PC-9 (cell line): Measurements from ENCODE around the gene FAM118A. TPM values are rescaled to one million over a fixed set of nuclear protein-coding genes. Genes with fewer than 3 reads are reported as not detected.

ENCODE experiments used
- BruUV-seq: library from RNA; stranded (reverse); fragments of 400-500 nt; replicated peaks from 2 replicates; lab custom pipeline; 2021; lab: Mats Ljungman, UMichigan
- CTCF ChIA-PET: fragments of 300-600 bp; sonication (Branson Sonifier 250); formaldehyde crosslinking; loops from one replicate; lab custom pipeline; 2022; ENCODE audit warnings: antibody characterized with exemption; lab: Charles Lee
- POLR2A ChIA-PET: fragments of 300-600 bp; sonication (Branson Sonifier 250); formaldehyde crosslinking; loops from one replicate; lab custom pipeline; 2022; ENCODE audit warnings: antibody characterized with exemption; ENCODE audit not compliant: unreplicated experiment; lab: Charles Lee
- DNase-seq, 2 experiments: peaks; one replicate each; pipeline versions ENCODE4 v3.0.0 to v3.0.0-alpha.2; 2015 to 2022; ENCODE audit warnings: mixed read lengths in 1 of 2
- H2AFZ ChIP-seq: fragments of 200-600 bp; sonication (generic); 2 replicates; pipeline ENCODE4 v1.8.1; 2017; ENCODE audit warnings: antibody characterized with exemption
- H3F3A ChIP-seq: fragments of 200-600 bp; sonication (generic); 2 replicates; pipeline ENCODE4 v1.8.1; 2017; ENCODE audit warnings: antibody characterized with exemption, mild to moderate bottlenecking, low read depth; ENCODE audit not compliant: insufficient read depth
- H3K27ac ChIP-seq: fragments of 200-600 bp; sonication (generic); 2 replicates; pipeline ENCODE4 v1.6.1; 2016; ENCODE audit warnings: mixed run types
- H3K27me3 ChIP-seq: fragments of 200-600 bp; sonication (generic); 2 replicates; pipeline ENCODE4 v1.6.1; 2016; ENCODE audit warnings: low read depth, mixed run types; ENCODE audit not compliant: insufficient read depth
- H3K36me3 ChIP-seq: fragments of 200-600 bp; sonication (generic); 2 replicates; pipeline ENCODE4 v1.6.1; 2016; ENCODE audit warnings: low read depth, mixed run types
- H3K4me1 ChIP-seq: fragments of 200-600 bp; sonication (generic); replicated peaks from 2 replicates; pipeline ENCODE4 v1.6.1; 2016; ENCODE audit warnings: mixed run types; ENCODE audit not compliant: insufficient read depth
- H3K4me2 ChIP-seq: fragments of 200-600 bp; sonication (generic); 2 replicates; pipeline ENCODE4 v1.6.1; 2017; ENCODE audit warnings: mixed run types
- H3K4me3 ChIP-seq: fragments of 200-600 bp; sonication (generic); 2 replicates; pipeline ENCODE4 v1.6.1; 2016; ENCODE audit warnings: mixed run types
- H3K79me2 ChIP-seq: fragments of 200-600 bp; sonication (generic); 2 replicates; pipeline ENCODE4 v1.6.1; 2017; ENCODE audit warnings: low read depth, mixed run types
- H3K9me2 ChIP-seq: fragments of 200-600 bp; sonication (generic); 2 replicates; pipeline ENCODE4 v1.8.1; 2017; ENCODE audit warnings: mild to moderate bottlenecking; ENCODE audit not compliant: insufficient read depth
- H3K9me3 ChIP-seq: fragments of 200-600 bp; sonication (generic); 2 replicates; pipeline ENCODE4 v1.8.1; 2016; ENCODE audit warnings: low read depth; ENCODE audit not compliant: insufficient read depth
- H4K20me1 ChIP-seq: fragments of 200-600 bp; sonication (generic); 2 replicates; pipeline ENCODE4 v1.8.1; 2017; ENCODE audit not compliant: insufficient read depth
- EZH2 ChIP-seq: fragments of 200-600 bp; sonication (generic); IDR thresholded peaks from 2 replicates; pipeline ENCODE4 v1.8.0; 2017; ENCODE audit warnings: antibody characterized with exemption, low read depth
- intact Hi-C: fragments of 100-400 bp; cut with micrococcal nuclease; formaldehyde crosslinking; loops from one replicate; pipeline ENCODE4 v1.10.0; 2022; ENCODE audit not compliant: unreplicated experiment
- total RNA-seq: library from RNA; stranded (reverse); gene quantifications from 2 replicates; pipeline ENCODE4 v1.2.3, GENCODE V29; 2021
- TF ChIP-seq, protein P1 (sequence below): fragments of 200-600 bp; sonication (generic); conservative IDR thresholded peaks from 2 replicates; pipeline ENCODE4 v1.6.1; 2017; ENCODE audit warnings: mixed run types, antibody characterized with exemption, mild to moderate bottlenecking, moderate library complexity

Gene FAM118A
- total RNA-seq, 1 experiment from 2014 or later = 24.4 TPM

GRCh38 chr22:45332001-45332400 lies 22.3 kb downstream of the FAM118A start:
- no peaks in the 10 kb centered on the region; the same call in 1 of the 2 replicates for H4K20me1 ChIP-seq
- CTCF ChIA-PET = no interaction called here

DNA sequence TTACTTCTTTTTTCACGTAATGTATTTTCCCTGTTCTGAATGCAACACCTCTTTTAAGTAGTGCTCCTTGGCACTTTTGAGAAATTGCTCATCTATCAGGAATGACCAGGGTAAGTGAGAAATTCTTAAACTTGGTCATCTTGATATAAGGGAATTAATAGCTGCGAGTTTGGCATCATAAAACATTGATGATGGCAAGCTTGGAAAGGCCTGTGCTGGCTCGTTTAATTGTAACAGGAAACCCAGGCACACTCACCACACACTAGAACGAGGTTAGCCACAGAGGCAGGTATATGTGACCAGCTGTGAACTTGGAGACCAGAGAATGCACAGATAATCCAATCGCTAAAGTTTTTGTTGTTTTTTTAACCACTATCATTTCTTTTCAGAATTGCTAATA lies 24.3 kb downstream of the FAM118A start:
- no peak for DNase-seq
- no peaks in the 10 kb centered on the region; the same call in 1 of the 2 replicates for H4K20me1 ChIP-seq
- intact Hi-C loops = no loop called here
- H3K27ac ChIP-seq = no peak overlapping the region
- H3K9me3 ChIP-seq = no peaks in the 10 kb centered on the region
- H3K36me3 ChIP-seq = peaks cover 39% of the 10 kb centered on the region
- no peak overlapping the region for H3K4me3 ChIP-seq
- H3K27me3 ChIP-seq = no peaks in the 10 kb centered on the region
- no peak overlapping the region for H2AFZ ChIP-seq
- no peaks in the 10 kb centered on the region for H3K79me2 ChIP-seq
- no peaks in the 10 kb centered on the region for H3K9me2 ChIP-seq
- no TSS peak for BruUV-seq
- TF ChIP-seq EZH2 = no peak
- TF ChIP-seq, protein P1, sequence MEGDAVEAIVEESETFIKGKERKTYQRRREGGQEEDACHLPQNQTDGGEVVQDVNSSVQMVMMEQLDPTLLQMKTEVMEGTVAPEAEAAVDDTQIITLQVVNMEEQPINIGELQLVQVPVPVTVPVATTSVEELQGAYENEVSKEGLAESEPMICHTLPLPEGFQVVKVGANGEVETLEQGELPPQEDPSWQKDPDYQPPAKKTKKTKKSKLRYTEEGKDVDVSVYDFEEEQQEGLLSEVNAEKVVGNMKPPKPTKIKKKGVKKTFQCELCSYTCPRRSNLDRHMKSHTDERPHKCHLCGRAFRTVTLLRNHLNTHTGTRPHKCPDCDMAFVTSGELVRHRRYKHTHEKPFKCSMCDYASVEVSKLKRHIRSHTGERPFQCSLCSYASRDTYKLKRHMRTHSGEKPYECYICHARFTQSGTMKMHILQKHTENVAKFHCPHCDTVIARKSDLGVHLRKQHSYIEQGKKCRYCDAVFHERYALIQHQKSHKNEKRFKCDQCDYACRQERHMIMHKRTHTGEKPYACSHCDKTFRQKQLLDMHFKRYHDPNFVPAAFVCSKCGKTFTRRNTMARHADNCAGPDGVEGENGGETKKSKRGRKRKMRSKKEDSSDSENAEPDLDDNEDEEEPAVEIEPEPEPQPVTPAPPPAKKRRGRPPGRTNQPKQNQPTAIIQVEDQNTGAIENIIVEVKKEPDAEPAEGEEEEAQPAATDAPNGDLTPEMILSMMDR = no peak
- H3K4me1 ChIP-seq = no peaks in the 10 kb centered on the region
- ChIA-PET POLR2A (interaction anchor here (0.6 kb wide), 1 partner anchor 484 kb away, joined by 5 read pairs; no protein-coding TSS in a partner anchor), CTCF (no interaction called here)
- no peaks in the 10 kb centered on the region for H3F3A ChIP-seq
- no peak overlapping the region for H3K4me2 ChIP-seq

More at GRCh38 chr22:45332001-45332400, 22.3 kb downstream of the FAM118A start:
- H3K27me3 ChIP-seq = no peaks in the 10 kb centered on the region
- peaks cover 42% of the 10 kb centered on the region for H3K36me3 ChIP-seq
- no peaks in the 10 kb centered on the region for H3K9me2 ChIP-seq
- H3K27ac ChIP-seq = no peak overlapping the region
- intact Hi-C loops = no loop called here
- H3K4me3 ChIP-seq = no peak overlapping the region
- POLR2A ChIA-PET = no interaction called here
- no TSS peak for BruUV-seq
- H2AFZ ChIP-seq = no peak overlapping the region
- no peak for DNase-seq
- no peaks in the 10 kb centered on the region for H3K79me2 ChIP-seq
- H3F3A ChIP-seq = no peaks in the 10 kb centered on the region
- no peak overlapping the region for H3K4me2 ChIP-seq
- no peaks in the 10 kb centered on the region for H3K9me3 ChIP-seq
- TF ChIP-seq EZH2 = no peak
- TF ChIP-seq, protein P1 = no peak
- no peaks in the 10 kb centered on the region for H3K4me1 ChIP-seq

DNA sequence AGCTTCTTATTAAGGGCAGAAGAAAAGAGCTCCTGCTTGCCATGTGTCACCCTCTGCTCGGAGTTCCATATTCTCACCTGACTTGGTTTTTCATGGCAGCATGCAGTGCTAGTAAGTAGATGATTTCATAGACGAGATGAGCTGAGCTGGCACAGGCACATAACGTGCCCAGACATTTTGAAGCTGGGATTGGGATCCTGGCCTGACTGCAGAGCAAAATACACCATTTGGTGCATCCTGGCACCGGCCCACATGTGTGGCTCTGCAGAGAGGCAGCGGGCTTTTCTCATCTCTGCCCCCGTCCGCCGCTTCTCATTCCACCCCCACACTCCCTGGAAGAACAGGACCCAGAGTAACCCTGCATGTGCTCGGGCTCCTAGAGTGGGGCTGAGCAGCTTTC lies 24.8 kb downstream of the FAM118A start:
- Histone ChIP-seq H3K4me1 (no peaks in the 10 kb centered on the region), H4K20me1 (no peaks in the 10 kb centered on the region; the same call in 1 of the 2 replicates), H3K27ac (no peak overlapping the region), H3K36me3 (peaks cover 35% of the 10 kb centered on the region; the same call in 1 of the 2 replicates), H3K9me2 (no peaks in the 10 kb centered on the region), H3K9me3 (no peaks in the 10 kb centered on the region), H2AFZ (no peak overlapping the region), H3K79me2 (no peaks in the 10 kb centered on the region), H3K27me3 (no peaks in the 10 kb centered on the region), H3K4me3 (no peak overlapping the region), H3K4me2 (no peak overlapping the region), H3F3A (peaks cover 3% of the 10 kb centered on the region; the same call in 1 of the 2 replicates)
- DNase-seq = no peak
- TF ChIP-seq EZH2 = no peak
- no TSS peak for BruUV-seq
- ChIA-PET CTCF (no interaction called here), POLR2A (no interaction called here)
- intact Hi-C loops = no loop called here
